ENCODE results near the gene NOP14.
"Not testable (repeated sequence)": the region's sequence is repeated elsewhere in the genome, so short reads cannot be mapped to it uniquely, and the experiment has no call there.

Gene NOP14

GRCh38 chr4:2961811-2962441 lies 1.3 kb downstream of the NOP14 start:
- DNase-seq (ENCODE audit: low read depth) = no peak

DNA sequence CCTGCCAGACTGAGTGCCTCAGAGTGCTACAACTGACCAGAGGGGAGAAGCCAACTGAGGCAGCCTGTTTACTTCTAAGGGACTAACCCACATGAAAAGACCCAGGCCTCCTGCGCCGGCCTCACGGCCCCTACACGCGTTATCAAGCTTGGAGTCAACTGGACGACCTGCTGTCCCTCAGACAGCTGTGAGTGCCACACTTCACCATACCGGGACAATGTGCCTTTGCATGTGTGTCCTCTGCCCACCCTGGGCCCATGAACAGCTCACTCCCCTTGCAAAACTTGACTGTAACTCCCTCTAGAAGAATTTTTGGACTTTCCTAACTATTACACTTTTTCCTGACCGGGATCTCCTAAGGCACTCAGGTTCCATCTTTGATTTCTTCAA lies 1.8 kb downstream of the NOP14 start:
- DNase-seq (ENCODE audit: low read depth) = no peak

GRCh38 chr4:2960450-2960849 lies 2.8 kb downstream of the NOP14 start:
- not testable (repeated sequence) for DNase-seq (ENCODE audit: low read depth)

DNA sequence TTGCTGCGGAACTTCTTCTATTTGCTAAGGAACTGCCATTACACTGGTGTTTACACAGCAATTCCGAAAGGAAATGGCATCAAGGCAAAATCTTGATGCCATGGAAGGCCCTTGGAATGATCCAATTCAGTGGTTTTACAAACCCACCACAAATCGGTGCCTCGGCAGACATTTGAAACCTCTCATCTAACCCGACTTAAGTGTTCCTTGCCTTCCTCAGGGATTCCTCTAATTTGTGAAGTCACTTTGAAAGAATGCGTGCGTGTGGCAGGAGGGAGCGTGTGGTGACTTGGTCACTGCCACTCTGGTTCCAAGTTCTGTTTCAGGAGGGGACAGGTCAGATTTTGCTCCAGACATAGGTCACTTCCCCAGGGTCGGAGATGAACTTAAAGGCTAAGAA lies 4.8 kb downstream of the NOP14 start:
- DNase-seq (ENCODE audit: low read depth) = no peak

DNA sequence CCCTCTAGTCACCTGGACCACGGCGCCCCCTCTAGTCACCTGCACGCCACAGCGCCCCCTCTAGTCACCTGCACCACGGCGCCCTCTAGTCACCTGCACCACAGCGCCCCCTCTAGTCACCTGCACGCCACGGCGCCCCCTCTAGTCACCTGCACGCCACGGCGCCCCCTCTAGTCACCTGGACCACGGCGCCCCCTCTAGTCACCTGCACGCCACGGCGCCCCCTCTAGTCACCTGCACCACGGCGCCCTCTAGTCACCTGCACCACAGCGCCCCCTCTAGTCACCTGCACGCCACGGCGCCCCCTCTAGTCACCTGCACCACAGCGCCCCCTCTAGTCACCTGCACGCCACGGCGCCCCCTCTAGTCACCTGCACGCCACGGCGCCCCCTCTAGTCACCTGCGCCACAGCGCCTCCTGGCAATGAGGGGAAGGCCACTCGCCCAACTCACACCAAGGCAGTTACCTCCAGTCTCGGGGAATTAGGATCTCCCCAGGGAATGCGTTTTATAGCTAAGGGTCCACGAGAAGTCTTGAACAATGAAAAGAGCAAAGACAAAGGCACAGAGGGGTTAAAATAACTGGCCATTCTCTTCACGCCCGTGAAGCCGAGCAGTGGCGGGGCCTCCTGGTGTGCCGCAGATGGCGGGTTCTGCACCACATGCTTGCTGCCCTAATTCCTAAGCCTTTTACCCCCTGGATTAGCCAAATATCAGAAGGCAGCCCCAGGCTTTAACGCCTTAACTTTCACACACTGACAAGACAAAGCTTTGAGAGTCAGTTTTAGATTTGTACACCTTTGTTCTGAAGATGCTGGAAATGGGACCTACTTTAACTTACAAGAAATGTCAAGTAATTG lies 7.8 kb downstream of the NOP14 start:
- DNase-seq (ENCODE audit: low read depth) = not testable (repeated sequence)

DNA sequence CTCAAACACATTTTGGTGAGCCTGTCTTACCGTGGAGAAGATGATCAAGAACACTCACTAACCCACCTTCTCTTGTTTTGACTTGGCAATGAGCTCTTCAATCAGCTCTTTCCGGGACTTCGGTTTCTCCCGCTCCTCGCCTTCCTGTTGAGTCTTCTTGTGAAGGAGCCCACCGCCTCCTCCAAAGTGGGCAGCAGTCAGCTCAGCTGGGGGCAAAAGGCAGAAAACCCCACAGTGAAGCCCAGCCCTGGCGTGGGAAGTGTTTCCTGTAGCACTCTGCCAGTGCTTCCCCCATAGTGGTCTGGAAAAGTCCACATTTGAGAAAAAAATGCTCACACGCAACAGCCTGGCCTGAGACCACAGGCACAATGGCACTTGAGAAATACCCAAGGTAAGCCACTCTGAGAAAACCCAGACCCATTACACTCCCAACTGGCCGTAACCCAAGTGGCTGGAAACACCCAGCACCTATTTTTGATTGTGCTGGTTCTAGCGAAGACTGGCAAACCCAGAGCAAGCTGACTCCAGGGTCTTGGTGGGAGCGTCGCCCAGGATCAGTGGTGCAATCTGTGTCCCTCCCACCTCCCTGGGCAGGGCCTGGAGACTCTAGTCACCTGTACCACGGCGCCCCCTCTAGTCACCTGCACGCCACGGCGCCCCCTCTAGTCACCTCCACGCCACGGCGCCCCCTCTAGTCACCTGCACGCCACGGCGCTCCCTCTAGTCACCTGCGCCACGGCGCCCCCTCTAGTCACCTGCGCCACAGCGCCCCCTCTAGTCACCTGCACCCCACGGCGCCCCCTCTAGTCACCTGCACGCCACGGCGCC lies 8.6 kb downstream of the NOP14 start:
- DNase-seq (ENCODE audit: low read depth) = no peak

- DNase-seq (ENCODE audit: low read depth) = no peak
These were observed 9.7 kb downstream of the NOP14 start for GRCh38 chr4:2953496-2953895.

DNA sequence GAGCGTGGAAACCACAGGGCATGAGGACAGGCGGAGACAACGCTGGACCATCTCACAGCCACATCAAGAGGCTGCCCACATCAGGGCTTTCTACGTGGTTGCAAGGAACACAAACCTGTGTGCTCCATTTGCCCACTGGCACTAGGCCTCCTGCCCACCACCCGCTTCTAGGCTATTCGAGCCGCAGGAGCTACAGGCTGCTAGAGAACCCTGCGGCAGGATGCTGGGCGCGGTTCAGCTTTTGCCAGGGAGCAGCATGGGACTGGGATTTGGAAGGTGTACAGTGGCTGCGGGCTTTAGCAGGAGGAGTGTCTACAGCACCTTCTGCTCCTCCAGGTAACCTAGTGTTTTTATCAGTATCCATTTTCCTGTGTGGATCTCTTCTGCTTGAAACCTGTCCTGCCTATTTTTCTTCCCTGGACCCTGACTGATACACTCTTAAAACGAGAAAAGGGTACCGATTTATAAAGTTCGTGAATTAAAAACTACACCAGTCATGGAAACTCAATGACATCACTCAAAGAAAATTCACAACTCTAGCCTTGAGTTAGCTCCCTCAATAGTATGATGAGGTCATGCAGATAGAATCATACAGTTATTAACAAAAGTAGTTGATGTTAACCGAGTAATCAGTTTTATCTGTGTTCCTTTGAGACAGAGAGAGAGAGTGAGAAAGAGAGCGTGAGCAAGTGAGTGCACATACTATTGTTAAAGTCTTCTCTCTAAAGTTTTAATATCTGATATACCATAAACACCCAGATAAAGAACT lies 12.8 kb downstream of the NOP14 start:
- DNase-seq (ENCODE audit: low read depth) = no peak

GRCh38 chr4:2949782-2950125 lies 13.5 kb downstream of the NOP14 start:
- DNase-seq (ENCODE audit: low read depth) = no peak

DNA sequence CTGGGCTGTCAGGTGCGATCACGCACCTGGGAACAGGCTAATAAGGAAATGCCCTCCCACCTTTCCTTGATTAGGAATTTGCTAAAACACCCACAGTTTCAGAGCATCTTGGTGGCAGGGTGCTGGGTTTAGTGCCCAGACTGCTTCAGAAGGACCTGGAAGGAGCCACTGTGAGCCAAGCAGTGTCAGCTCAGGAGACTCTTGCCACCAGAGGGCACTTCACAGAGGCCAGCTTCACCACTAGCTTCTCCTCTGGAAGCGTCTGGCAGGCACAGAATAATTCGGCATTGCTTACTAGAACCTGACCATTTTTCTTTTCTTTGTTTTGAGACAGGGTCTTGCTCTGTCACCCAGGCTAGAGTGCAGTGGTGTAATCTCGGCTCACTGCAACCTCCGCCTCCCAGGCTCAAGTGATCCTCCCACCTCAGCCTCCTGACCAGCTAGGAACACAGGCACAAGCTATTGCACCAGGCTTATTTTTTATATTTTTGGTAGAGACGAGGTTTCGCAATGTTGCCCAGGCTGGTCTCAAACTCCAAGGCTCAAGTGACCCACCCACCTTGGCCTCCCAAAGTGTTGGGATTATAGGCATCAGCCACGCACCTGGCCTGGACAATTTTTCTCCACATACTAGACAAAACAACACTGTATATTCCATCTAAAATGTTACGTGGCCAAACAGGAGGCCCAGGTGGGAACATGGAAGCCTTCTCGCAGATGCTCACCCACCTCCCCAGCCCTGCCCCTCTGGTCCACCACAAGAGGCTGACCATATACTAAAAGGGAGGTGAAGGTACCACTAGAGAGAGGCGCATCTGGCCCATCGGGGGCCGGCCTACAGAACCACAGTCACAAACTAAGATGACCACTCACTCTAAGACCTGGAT lies 14.1 kb downstream of the NOP14 start:
- no peak for DNase-seq (ENCODE audit: low read depth)

DNA sequence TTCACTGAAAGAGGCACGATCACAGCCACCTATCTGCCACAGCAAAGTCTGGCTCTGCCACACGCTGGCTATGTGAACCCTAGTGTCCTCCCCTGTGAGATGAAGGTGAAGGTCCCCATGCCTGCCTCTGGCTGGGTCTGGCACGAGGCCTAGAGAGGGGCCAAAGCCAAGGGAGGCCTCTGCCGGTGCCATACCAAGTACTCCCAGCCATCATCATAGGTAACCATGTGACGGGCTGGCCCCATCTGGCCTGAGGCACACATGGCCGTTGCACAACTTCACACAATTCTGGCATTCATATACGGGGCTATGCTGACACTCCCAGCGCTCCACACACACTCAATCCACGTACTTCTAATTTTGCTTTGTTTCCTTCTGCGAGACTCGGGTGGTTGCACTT lies 15.3 kb downstream of the NOP14 start:
- no peak for DNase-seq (ENCODE audit: low read depth)

- DNase-seq (ENCODE audit: low read depth) = no peak
These were observed 16.2 kb downstream of the NOP14 start for GRCh38 chr4:2946812-2947600.

GRCh38 chr4:2945619-2946604 lies 17.3 kb downstream of the NOP14 start:
- DNase-seq (ENCODE audit: low read depth) = not testable (repeated sequence)

- DNase-seq (ENCODE audit: low read depth) = no peak
These were observed 18.4 kb downstream of the NOP14 start for GRCh38 chr4:2944586-2945526.

DNA sequence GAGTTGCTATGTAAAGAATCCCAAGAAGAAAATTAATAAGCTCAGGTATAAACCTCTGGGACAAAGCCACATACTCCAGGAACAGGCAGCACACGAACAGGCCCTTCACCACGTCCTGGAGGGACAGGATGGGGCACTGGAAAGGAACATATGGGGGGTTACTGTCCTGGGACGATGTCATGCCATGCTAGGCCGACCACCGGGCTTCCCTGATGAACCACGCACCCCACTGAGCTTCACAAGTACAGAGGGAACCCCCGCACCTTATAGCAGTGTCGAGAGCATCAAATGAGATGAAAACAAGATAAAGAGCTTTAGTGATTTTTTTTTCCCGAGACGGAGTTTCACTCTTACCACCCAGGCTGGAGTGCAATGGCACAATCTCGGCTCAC lies 19.1 kb downstream of the NOP14 start:
- no peak for DNase-seq (ENCODE audit: low read depth)

- DNase-seq (ENCODE audit: low read depth) = no peak
These were observed 19.7 kb downstream of the NOP14 start for GRCh38 chr4:2943364-2944090.
